Embryonic facial prominence (tissue), 1 donor: Measurements from ENCODE around the gene SMIM12.

Experiments
- DNase-seq: peaks from one replicate; pipeline ENCODE4 v3.0.0-alpha.2; 2016; ENCODE audit errors: extremely low spot score

The SMIM12 gene, protein sequence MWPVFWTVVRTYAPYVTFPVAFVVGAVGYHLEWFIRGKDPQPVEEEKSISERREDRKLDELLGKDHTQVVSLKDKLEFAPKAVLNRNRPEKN

DNA sequence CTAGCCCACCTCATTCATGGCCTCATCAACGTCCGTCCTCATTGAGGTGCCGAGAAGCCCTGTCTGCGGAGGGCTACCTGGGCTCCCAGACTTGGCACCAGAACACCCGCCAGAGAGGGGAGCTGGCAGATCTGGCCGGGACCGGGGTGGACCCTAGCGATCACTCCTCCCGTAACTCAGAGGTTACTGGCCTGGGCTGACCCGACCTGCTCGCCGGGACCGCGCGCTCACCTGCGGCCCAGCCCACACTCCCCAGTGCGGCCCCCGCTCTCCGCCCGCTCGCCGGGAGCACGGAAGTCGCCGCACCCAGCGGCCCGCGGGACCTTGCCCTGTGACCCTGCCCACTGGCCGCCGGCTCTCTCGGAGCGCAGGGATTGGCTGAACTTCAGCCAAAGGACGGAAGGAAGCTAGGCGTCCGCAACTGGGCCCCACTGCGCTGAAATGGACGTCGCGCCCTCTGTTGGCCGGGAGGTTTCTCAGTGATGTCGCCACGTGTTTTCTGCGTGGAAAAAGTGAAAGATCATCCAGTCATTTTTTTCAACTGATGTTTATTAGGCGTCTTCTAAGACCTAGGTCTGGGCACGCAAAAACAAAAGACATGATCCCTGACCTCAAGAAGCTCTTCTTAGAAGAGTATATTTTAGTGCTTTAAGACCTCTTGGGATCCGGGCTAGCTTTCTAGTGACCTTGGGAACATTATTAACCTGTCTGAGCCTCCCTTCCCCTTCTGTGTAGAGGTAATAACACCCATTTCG, at the start of gene SMIM12:
Gene SMIM12, minus strand, starts transcription at position 304 of the 755 bp plus-strand sequence. CDS start 3,772 bp downstream, outside the sequence.
- peak; percentile 50 for DNase-seq

DNA sequence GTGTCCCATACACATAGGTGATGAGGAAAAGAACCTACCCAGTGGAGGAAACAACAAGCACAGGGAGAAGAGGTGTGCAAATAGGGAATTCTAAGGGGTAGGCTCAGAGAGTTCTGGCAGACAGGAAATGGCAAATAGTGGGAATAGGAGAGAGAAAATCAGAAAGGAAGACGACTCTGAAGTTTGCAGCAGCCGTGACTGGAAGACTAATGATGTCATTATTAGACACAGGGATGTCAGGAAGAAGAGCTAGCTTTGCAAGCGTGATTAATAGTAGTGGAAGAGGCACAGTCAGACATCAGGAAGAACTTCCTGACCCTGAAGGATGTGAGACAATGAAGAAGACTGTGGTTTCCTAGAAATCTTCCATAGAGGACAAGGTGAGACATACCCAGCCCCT, 48.8 kb upstream of the SMIM12 start:
- DNase-seq, result no peak

DNA sequence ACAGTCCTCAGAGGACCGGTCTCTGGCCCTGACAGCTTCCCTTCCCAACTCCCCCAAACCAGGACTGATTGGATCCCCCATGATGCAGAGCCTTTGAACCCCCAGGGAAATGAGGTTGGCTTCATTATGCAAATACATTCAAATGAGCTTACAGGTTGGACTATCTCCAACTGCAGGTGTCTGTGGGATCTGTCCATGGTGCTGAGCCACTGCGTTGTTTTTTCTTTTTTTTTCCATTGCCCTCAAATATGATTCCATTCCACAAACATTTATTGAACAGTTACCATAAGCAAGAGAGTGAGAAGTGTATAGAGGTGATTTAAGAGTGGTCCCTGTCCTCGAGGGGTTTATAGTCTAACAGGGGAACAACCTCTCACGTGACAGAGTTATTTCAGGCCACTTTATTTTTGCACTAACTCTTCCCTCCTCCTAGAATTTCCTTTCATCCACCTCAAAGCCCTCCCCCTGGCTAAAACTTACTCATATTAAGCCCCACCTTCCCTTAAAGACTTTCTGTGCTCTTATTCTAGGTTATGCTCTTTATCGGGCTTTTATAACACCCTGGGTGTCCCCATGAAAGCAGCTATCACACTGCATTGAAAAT, 48.0 kb upstream of the SMIM12 start:
- no peak for DNase-seq

DNA sequence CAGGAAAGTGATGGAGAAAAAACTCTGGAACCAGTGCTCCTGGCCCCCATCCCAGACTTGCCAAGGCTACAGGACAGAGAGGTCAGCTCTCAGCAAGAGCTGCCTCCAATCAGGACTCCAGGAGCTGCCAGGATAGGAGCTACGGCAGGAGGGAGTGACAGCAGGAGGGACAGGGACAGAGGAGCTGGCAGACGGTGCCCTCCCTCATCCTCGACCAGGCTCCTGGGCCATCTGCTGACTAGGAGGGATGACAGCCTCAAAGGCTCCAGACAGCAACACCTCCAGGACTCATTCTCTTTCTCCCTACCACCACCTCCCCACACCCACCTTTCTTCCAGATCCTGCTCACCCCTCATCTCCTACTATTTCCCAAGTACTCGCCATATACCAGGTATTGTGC, 47.2 kb upstream of the SMIM12 start:
- DNase-seq, result no peak

DNA sequence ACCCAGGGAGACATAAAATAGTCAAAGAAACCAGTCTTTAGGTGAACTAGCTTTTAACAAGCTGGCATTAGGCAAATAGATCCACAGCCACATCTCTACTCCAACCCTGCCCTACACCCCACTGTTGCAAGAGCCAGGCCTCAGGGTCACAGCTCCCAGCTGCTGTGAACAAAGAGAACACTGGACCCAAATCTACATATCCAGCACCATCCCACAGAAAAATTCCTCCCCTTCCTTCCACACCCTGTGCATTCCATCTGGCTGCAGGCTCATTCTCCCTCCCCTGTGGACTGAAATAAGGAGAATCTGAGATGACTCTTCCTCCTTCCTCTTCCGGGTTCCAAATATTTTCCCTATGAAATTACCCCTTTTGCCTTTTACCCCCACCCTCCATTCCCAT, 46.7 kb upstream of the SMIM12 start:
- no peak for DNase-seq

DNA sequence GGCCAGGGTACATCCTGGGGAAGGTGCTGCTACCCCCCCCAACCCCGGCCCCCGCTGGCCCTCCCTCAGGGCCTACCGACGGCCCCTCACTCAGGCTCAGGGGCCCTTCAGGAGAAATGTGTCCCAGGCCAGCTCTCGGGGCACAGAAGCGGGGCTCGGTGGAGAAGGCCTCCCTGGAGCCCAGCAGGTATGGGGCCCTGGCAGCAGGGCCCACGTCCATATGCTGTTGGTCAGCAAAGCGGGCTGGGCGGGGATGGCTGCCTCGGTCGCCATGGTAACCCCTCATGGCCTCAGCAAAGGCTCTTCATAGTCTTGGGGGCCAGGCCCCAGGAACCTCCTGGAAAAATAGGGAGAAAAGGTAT, 45.5 kb upstream of the SMIM12 start:
- DNase-seq, result no peak

DNA sequence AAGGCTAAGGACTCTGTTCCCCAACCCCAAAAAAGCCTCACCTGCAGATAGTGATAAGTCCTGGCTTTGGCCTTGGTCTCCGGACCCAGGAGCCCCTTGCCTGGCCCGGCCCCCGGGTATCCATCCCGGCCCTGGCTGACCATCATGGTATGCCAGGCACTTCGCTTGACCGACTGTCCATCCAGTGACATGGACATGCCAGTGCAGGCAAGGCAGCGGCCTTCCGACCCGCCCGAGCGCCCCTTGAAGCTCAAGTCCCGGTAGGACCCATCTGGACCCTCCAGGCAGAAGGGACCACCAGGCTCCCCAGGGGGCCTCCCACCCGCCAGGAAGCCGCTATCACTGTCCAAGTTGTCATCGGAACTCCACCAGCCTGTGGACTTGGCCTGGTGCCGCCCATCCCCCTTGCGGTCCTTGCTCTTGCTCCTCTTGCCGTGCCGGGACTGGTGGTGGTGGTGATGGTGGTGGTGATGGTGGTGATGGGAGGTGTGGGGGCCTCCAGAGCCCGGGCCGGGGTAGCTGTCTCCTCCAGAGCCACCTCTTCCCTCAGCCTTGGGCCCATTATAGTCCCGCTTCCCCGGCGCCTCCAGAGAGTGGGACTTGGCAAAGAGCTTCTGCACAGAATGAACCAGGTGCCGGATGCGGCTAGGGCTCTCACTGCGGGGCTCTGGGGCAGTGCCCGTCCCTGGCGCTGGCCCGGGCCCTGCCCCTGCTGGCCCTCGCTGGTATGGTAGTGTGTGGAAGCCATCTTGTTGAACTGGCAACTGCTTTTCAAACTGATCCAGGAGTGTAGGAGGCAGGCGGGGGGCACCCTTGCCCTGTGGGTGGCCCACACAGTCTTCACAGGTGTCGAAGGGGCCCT, 44.9 kb upstream of the SMIM12 start:
- no peak for DNase-seq

DNA sequence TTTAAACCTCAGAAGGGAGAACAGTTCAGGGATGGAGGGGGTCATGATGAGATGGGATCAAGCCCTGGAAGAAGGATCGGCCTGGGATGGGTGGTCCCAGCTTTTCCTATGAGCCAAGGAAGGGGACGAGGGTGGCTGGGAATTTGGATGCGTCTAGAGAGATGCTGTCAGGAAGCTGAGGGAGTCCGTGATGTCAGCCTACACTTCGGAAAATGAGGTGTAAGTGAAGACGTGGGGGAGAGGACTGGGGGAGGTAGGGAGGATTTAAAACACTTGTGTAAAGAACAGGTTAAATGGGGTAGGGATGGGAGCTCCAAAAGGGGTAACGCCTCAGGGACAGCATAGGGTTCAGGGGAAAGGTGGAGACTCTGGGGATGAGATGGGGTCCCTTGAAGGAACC, 42.4 kb upstream of the SMIM12 start:
- DNase-seq, result no peak

DNA sequence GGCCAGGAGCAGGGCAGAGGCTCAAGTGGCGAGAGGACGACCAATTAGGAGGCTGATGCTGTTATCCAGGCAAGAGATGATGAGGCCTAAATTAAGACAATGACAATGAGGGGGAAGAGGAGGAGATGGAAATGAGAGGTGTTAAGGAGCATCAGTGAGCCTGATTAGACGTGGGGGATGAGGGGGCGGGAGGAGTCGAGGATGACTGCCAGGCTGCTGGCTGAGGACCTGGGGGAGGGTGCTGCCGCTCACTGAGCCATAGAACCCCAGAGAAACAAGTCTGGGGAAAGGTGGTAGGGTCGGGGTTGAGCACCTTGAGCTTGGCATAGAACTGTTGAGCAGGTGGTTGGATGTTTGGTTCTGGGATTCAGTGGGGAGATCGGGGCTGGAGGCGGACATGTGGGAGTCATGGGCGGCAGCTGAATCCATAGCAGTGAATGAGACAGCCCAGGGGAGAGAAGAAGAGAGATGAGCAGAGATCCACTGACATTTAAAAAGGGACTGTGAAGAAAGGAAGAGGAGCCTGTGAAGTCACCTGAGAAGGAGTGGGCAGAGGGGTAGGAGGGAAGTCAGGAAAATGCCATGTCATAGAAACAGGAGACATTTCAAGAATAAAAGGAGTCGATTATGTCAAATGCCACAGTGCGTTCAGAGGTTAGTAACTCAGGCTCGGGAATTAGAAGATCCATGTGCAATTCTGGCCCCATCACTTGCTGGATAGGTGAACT, 41.4 kb upstream of the SMIM12 start:
- no peak for DNase-seq

DNA sequence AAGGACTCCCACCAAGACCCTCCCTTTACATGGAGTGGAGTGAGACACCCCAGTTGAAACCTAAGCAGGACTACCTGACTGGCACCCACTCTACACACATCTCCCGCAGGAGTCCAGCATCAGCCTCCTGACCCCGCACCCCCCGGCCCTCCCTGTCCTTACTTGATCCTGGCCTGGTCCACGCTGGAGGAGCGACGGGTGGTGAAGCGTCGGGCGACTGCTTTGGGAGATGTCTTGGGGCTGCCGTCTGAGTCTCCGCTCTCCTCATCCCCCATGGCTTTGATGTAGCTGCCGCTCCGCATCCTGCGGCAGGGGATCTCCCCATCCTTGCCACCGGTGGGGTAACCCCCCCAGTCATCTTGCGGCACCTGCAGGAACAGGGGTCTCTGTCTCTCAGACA, 40.4 kb upstream of the SMIM12 start:
- no peak for DNase-seq

DNA sequence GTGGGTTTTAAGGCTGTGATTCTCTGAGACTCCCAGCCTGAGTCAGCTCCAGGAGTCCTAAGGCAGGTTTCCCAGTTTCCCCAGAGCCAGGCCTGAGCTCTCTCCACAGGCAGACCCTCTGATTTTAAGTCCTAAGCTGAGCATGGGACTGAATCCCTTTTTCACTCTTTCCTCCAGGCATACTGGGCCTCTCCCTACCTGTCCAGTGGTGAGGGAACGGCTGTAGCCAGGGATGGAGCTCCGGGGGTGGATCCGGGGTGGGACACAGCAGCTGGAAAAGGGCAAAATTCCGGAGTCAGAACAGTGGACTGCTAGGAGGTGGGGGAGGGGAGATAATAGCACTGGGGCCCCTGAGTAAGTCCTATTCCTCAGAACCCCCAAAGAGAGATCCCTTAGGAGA, 39.9 kb upstream of the SMIM12 start:
- no peak for DNase-seq

DNA sequence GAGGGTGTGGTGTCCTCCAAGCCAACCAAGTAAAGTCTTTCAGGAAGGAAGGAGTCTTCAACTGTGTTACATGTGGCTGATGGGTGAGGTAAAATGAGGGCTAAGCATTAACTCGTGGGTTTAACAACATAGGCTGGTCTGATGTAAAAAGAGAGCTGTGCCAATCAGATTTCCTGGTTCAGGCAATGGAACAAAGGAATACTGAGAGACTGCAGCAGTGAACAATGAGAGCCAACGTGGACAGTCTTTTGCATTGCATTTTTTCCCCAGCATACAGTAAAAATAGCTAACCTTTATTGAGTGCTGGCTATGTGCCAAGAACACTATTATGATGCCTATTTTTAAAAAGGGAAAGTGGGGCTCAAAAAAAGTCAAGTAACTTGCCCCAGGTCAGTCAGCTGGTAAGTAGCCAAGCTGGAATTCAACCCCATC, 38.8 kb upstream of the SMIM12 start:
- DNase-seq, result no peak

DNA sequence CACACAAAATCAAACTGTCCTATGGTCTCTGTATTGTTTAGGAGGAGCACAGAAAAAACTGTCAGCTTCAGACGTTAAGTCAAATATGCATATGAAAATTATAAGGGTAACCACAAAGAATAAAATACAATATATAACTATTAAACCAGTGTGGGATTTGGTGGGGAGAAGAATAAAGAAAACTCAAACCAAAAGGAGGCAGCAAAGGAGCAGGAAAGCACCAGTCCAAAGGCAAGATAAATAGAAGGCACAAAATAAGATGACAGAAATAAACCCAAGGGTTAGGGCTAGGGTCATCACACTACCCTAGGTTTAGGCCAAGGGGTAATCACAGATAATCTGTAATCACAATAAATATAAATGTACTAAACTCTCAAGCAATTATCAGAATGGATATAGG, 37.1 kb upstream of the SMIM12 start:
- DNase-seq, result no peak

DNA sequence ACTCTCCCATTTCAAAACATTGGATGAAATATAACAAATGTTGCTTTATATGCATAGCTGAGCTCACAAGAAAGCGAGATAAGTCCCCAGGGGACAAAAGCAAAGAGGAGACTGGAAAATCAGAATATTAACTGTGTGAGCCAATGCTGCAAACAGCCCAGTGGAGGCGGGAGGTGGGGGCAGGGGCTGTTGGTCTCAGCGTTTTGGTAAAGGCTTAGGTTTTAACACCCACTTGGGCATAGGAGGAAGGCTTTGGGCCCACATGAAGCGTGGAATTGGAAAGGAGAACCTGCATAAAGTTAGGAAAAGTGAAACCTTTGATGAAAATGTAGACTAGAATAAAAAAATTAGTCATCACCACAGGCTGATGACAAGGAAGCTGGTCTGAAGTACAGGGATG, 30.2 kb upstream of the SMIM12 start:
- DNase-seq, result no peak

DNA sequence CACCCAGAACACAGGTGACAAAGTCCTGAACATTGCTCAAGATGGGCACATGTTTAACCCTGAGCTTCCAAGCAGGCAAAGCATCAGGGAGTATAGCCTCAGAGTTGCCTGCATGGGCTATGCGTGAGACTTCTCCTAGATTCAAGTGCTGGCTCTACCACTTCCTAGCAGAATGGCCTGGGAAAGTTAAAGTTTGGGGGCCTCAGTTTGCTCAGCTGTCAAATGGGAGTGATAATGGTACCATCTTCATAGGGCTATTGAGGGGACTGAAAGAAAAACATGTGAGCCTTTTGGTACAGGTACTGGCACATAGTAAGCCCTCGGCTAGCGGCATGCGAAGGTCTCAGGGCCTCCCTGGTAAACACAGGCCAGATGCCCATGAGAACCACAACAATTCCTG, 28.0 kb upstream of the SMIM12 start:
- no peak for DNase-seq

DNA sequence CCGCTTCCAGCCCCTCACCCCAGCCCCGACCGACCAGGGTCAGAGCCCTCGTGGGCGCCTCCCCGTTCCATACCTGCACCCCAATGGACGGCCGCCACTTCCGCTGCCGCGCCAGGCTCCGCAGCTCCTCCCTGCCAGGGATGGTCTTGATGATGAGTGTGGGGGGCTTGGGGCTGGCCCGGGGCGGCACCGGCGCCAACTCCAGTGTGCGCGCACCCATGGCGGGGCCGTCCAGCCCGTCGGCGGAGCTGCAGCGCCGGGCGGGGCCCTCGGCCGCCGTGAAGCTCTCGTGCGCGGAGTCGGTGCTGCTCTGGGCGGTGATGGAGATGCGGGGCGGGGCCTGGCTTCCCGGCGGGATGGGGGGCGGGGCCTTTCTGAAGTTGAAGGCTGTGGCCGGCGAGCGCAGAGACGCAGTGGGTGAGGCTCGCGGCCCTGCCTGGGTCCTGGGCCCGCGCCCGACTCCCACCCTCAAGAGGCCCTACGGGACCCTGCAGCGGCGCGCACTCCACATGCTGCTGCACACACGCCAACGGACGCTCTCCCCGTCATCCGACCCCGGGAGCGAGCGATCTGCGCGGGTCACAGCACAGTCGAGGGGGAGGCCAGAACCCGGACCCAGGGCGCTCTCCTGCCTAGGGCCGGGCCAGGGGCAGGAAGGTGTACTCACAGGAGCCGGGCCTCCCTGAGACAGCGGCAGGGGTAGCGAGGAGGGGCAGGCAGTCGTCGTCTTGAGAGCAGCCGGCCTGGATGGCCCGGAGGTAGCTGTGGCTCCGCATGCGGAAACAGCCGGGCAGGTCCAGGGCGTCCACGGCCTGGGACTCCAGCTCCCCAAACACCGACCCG, 26.1 kb upstream of the SMIM12 start:
- no peak for DNase-seq

DNA sequence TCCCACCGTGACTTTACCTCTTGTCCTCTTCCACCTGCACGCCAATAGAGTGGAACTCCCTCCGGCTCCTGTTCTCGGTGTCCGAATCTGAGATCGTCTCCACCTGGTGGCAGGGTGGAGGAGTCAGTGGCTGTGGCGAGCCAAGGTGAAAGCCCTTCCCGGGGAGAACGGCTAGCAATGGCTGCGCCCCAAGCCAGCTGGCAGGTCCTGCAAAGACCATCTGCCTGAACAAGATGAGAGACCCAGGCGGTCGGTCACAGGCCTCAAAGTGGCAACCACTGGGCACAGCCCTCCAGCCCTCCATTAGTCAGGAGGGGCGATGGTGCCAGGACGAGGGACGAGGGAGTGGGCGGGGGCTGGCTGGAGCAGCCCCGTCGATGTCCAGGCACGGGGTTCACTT, 25.4 kb upstream of the SMIM12 start:
- DNase-seq, result no peak

DNA sequence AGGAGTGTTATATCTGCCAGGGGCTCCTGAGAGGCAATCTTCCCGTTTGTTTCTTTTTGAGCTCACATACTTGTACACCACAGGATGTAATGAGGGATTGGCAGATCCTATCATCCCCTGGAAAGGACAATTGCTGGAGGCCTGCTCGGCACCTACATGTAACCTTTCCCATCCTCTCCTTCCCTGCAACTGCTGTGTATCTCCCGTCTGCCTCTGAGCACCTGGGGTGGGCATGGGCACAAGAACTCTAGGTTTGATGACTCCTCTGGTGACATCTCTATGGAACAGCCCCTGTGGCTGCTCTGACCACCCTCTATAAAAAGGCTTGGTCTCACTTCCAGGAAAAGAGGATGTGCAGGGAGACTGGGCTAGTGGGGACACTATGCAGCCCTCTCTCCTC, 25.0 kb upstream of the SMIM12 start:
- DNase-seq, result no peak

DNA sequence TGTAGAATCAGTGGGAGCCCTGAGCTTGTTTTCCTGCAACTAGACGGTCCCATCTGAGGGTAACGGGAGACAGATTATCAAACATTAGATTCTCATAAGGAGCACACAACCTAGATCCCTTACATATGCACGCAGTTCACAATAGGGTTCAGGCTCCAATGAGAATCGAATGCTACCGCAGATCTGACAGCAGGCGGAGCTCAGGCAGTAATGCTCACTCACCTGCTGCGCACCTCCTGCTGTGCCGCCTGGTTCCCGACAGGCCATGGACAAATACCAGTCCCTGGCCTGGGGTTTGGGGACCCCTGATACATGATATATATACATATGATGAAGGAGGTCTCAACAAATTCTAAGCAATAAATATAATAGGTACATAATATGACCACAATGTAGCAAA, 19.7 kb upstream of the SMIM12 start:
- no peak for DNase-seq

DNA sequence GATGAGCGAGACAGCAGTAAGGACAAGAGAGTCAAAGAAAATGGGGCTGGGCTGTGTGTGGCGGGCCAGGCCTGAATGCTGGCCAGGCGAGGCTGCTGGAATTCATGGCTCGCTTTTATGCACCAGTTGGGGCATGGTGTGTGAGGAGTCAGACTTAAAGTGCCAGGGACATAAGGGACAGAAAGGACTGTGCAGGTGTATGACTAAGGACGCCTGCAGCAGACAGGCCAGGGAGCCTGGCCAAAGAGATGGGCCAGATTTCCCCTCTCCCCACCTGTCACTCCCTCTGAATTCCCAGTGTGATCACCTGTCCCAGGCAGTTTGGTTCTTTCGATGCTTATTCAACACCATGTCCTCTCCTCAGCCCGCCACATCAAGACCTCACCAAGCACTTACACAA, 16.9 kb upstream of the SMIM12 start:
- no peak for DNase-seq
